ENCODE measurements around the gene LNX1. TPM values are rescaled to one million over a fixed set of nuclear protein-coding genes. Genes with fewer than 3 reads are reported as not detected.

LNX1 gene
- total and polyA plus RNA-seq, 9 of the 15 experiments (the other 6 are each of a cell fraction or from before 2014, with no cell fraction given) = 0.40 to 3.6 (median 2.2) TPM

- TF ChIP-seq MCM2 (IDR thresholded peaks at IDR 0.05; ENCODE audit: low read depth) (no peak), MAFG (tag; conservative IDR thresholded peaks at IDR 0.05) (peak; percentile 87), HNRNPUL1 (IDR thresholded peaks at IDR 0.05; ENCODE audit: low read length) (no peak), FOSL1 (tag; conservative IDR thresholded peaks at IDR 0.05) (peak; percentile 81), CXXC5 (CRISPR knock-in tag; IDR thresholded peaks at IDR 0.05) (0 out of 2 replicates have a peak, but pooled peaks have one; percentile 38), ARID1B (IDR thresholded peaks at IDR 0.05) (peak; percentile 20; the same call in 1 of the 2 replicates), MTF1 (CRISPR knock-in tag; IDR thresholded peaks at IDR 0.05; ENCODE audit: borderline replicate concordance) (no peak), CREB5 (CRISPR knock-in tag; IDR thresholded peaks at IDR 0.05) (no peak), CTCFL (IDR thresholded peaks at IDR 0.05; ENCODE audit: borderline replicate concordance, insufficient read depth, low read depth, low read length, poor library complexity, severe bottlenecking) (no peak), JUND (IDR thresholded peaks at IDR 0.05; ENCODE audit: borderline replicate concordance, low read depth, low read length) (peak; percentile 72), JUND (tag; IDR thresholded peaks at IDR 0.05; ENCODE audit: borderline replicate concordance, low read depth, low read length) (peak; percentile 50; the same call in 1 of the 3 replicates), FOXK2 (conservative IDR thresholded peaks at IDR 0.05 in 1 of 2, IDR thresholded peaks at IDR 0.05 in 1 of 2; ENCODE audit: low read depth in 2 of 2) (no peak), MED1 (CRISPR knock-in tag; IDR thresholded peaks at IDR 0.05; ENCODE audit: borderline replicate concordance) (no peak), ZC3H4 (CRISPR knock-in tag; IDR thresholded peaks at IDR 0.05; ENCODE audit: borderline replicate concordance) (no peak), SAP30 (IDR thresholded peaks at IDR 0.05; ENCODE audit: borderline replicate concordance, insufficient read depth, low read depth, low read length, poor library complexity, severe bottlenecking) (no peak), XRCC5 (IDR thresholded peaks at IDR 0.05; ENCODE audit: low read depth, low read length) (no peak), ZNF696 (CRISPR knock-in tag; conservative IDR thresholded peaks at IDR 0.05) (no peak), ZNF347 (CRISPR knock-in tag; IDR thresholded peaks at IDR 0.05; ENCODE audit: low read depth) (no peak), FOXJ3 (CRISPR knock-in tag; IDR thresholded peaks at IDR 0.05) (no peak), NFE2 (IDR thresholded peaks at IDR 0.05; ENCODE audit: low read depth) (peak; percentile 79), DPF2 (IDR thresholded peaks at IDR 0.05) (0 out of 2 replicates have a peak, but pooled peaks have one; percentile 49)
Observed at GRCh38 chr4:53478671-53479456, 112.4 kb downstream of the LNX1 start (continued).
